ENCODE measurements around the gene MGLL.
"Not testable (repeated sequence)": the region's sequence is repeated elsewhere in the genome, so short reads cannot be mapped to it uniquely, and the experiment has no call there.

MGLL gene

DNA sequence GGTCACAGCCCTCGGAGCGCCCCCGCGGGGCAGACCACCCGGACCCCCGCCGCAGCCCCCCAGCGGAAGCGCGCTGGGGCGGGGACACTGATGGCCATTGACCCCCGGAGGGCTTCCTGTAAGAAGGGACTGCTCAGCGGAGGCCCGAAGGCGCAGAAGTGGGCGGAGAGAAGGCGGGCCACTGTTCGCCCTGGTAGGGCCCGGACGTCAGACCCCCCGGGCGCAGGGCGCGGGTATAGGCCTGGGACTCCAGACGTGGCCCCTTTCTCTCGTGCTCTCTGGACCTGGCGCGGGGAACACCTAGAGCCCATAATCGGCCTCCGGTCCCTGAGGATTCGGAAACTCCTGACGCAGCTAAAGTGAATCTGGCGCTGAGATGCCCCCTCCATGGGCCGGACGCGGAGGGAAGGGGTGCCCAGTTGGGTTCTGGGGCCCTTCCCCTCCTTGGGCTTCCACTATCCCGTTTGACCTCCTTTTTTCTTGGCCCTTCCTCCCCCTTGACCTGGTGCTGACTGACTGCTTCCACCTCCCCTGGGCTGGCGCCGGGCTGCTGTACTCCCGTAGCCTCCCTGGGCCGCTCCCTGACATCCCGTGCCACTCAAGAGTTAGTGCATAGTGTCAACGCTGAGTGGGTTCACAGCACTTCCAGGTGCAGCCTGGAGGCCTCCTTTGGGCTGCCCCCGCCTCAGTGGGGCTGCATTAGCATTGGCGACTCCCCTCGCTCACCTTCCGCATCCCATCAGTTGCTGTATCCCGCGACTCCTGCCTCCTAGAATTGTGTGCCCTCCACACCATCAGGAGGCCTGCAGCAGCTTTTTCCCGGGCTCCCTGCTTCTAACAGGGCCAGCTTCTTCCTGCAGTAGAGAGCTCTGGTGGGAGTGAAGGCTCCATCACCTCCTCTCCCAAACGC, 148.9 kb downstream of the MGLL start:
- DNase-seq (ENCODE audit: low read depth), result no peak

DNA sequence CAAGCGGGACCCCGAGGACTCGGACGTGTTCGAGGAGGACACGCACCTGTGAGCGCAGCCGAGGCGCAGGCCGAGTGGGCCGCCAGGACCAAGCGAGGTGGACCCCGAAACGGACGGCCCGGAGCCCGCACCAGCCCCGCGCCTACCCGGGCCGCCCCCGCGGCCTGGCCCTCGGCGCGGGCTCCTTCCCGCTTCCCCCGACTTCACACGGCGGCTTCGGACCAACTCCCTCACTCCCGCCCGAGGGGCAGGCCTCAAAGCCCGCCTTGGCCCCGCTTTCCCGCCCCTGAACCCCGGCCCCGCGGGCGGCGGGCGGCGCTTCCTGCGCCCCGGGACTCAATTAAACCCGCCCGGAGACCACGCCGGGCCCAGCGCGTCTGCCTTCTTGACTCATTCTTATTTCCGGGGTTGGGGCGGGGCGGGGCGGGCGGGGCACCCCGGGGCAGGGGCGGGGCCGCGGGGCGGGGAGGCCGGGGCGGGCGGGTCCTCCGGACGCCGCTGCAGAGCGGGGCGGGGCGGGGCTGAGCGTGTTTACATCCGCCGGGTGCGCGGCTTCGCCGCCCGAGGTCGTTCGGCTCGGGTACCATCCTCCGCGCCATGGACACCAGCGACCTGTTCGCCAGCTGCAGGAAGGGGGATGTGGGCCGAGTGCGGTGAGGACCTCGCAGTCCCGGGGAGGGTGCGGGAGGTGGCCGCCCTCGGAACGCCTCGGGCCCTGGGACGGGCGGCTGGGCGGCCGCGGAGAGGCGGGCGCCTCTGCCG, 149.7 kb downstream of the MGLL start, which contains the start of gene ABTB1:
ABTB1 (plus strand) TSS at position 524 of the 762 bp plus-strand sequence; CDS start at position 598, 74 bp downstream.
- DNase-seq (ENCODE audit: low read depth), result no peak

DNA sequence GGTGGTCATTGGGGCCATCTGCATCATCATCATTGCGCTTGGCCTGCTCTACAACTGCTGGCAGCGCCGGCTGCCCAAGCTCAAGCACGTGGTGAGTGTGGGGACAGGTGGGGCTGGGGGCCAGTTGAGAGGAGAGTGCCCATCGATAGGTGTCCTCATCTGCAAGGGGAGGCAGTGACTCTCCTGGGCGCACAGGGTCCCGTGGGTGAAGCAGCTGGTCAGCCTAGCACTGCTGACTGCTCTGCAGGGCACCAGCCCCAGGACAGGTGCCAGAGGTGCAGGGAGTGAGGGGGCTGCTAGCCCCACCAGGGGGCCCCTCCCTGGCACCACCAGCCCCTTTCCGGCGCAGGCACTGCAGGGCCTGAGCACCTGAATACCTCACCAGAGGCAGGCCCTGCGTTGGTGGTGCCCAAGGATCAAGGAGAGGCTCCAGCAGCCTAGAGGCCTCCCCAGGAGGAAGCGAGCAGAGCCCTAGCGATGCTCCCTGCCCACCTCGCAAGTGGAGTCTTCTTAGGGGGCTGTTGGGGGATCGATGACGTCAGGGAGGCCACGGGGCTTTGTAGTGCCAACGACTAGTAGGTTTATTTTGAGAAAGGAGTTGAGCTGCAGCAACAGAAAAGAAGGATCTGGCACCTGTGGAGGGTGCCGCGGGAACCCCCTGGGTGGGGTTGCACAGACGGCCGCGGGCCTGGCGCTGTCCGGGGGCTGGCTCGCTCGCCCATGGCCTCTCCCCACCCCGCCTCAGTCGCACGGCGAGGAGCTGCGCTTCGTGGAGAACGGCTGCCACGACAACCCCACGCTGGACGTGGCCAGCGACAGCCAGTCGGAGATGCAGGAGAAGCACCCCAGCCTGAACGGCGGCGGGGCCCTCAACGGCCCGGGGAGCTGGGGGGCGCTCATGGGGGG, 150.5 kb downstream of the MGLL start:
- DNase-seq (ENCODE audit: low read depth), result no peak

DNA sequence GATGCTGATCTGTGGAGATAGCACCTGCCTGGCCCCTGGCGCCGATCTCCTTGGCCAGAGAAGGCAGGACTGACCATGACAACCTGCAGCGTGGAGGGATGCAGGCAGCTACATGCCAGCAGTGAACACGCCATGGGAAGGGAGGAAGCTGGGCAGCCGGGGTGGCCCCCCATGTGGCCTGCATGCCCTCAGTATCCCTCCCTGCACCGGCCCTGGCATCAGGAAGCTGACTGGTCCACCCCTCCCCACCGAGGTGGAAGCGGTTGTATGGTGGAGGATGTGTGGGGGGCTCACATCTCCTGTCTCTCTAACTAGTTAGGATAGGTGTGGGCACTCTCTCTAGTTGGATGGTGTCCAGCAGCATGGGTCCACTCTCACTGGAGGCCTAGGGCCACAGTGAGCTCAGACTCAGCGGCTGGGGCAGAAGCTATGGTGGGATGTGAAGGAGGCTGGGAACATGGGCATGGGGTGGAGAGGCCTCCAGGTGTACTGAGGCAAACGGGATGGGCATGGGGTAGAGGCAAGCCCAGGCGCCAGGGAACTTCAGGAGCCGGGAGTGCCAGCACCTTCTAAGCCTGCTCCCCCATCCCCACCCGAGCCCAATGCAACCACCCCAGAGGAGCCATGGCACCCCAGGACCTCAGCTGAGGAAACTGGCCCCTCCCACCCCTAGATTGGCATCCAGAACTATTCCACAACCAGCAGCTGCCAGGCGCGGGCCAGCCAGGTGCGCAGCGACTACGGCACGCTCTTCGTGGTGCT, 151.4 kb downstream of the MGLL start:
- DNase-seq (ENCODE audit: low read depth), result no peak

DNA sequence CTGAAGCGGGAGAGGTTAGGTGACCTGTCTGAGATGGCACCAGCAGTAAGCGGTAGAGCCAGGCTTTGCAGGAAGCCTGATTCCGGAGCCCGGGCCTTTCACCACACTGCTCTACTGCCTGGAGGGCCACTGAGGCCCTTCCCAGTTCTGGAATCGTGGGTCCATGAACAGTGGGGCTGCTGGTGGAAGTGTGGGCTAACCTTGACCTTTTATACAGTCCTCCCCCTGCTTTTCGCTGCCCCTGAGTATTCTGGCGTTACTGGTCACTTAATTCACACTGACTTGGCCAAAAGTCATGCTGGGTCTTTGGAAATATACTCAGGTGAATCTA, 152.1 kb downstream of the MGLL start:
- DNase-seq (ENCODE audit: low read depth), result no peak

DNA sequence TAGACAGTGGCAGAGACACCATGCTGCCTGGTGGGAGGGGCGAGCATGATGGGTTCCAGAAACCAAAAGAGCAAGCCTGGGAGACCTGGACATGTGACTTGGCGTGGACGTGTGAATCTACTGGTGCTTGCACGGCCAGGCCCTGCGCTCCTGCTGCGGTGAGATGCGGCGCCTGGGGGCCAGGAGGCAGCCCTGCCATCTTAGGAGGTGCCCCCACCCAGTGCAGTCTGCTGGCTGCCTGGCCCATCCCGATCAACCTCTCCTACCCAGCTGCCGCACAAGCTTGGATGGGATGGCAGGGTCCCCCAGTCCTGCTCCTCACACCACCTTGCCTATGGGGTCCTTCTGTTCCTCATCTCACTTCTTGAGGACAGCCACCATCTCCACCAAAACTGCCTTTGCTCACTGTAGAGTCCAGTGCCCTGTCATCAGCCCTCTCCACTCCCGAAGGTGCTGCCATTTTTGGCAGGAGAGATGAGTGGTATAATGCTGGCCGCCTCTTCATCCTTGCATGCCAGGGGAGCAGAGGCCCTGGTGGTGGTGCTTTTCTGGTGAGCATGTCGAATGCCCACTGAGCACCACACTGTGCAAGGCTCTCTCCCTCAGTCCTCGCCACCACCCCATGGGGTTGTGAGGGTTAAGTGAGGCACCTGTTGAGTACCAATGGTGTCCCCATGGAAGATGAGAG, 152.6 kb downstream of the MGLL start:
- no peak for DNase-seq (ENCODE audit: low read depth)

DNA sequence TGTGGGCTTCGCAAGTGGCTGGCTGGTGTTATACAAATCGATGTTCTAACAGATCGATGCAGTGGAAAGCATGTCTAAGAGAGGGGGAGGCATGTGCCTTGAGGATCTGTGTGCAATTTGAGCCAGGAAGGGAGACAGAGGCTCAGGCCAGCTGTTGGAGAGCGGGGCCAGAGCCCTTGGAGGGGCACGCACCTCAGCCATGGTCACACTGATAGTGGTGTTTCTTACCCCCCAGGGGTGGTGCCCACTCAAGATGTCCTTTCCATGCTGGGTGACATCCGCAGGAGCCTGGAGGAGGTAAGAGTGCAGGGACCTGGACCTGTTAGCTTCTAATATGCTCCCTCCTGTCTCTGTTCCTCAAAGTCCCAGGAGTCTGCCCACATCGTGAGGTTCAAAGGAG, 153.4 kb downstream of the MGLL start:
- no peak for DNase-seq (ENCODE audit: low read depth)

DNA sequence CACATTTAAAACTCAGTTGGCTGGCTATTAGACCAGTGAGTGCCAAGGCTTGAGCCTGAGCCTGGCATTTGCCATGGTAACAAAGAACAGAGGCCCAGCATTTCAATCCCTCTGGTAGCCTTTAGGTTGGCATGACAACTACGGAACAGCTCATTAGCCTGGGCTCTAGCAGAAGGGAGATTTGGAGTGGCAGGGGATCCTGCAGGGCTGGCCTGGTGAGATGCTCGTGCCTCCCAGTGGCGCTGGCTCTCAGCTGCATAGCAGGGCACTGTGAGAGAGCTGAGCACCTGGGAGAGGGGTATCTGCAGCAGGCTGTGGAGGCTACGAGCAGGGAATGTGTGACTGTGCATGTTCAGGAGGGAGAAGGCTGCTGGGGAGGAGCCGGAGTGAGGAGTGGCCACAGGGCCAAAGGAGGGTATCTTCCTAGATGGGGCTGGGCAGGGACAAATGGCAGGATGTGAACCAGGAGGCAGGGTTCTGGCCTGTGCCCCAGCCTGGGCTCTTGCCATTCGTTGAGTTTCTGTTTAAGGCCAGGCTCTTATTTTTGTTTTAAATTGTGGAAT, 155.1 kb downstream of the MGLL start:
- DNase-seq (ENCODE audit: low read depth), result no peak

DNA sequence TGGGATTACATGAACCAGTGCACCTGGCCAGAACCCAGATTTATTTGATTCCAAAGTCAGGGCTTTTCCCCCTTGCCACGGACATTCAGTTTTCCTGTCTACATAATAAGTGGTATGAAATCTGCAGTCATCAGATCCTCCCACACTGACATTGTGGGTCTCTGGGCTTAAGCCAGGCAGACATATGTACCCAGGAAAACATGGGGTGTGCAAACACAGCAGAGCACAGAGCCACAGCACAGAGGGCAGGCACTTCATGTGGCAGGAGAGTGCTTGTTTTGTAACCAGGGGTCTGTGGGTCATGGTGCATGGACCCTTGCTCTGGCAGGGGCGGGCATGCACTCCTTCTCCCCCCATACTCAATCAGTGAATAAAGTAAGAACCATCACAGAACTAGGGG, 155.6 kb downstream of the MGLL start:
- DNase-seq (ENCODE audit: low read depth), result no peak

DNA sequence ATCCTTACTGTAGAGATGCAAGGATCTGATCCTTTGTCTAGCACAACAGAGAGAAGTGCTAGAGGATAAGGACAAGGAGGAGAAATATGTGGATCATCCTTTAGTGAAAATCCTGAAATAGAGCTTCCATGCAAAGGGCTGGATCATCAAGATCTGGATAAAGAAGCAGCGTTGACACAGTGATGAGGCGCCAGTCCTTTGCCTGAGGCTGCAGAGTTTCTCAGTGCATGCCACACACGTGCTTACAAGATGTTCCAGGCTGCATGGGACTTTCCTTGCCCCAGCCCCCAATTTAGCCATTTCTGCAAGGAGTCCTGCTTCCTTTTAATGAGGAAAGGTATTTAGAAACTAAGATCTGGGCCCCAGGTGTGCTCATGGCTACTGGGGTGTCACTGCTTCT, 156.7 kb downstream of the MGLL start:
- no peak for DNase-seq (ENCODE audit: low read depth)

DNA sequence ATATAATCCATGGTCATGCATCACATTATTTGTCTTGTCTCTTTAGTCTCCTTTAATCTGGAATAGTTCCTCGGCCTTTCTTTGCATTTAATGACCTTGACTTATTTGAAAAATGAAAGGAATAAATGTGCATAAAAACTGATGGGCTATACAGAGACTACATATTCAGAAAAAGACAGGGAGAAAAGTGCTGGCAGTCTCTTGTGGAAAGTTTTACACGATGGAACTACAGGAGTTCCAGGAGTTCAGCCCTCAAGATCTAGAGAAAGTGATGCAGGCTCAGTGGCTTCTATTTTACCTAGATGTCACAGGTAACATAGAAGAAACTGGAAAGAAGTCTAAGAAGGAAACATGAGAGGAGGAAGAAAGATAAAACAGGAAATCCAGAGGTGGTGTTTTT, 157.2 kb downstream of the MGLL start:
- no peak for DNase-seq (ENCODE audit: low read depth)

DNA sequence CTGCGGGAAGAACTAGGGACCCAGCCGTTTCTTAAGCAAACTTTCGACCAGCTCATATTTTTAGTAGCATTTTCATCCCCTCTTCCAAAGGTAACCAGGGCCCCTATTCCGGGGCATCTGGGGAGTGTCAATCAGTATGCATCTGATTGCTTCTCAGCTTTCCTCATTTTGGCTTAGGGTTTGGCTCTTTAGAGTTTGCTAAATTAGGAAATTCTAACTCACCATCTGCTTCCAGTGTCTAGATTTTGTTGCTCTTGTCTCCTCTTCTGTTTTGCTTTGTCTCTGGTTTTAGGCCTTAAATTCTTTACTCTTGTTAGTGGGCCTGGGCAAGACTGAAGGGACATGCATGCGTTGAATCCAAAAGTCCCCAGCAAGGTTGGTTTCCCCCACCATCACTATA, 159.2 kb downstream of the MGLL start:
- DNase-seq (ENCODE audit: low read depth), result no peak

DNA sequence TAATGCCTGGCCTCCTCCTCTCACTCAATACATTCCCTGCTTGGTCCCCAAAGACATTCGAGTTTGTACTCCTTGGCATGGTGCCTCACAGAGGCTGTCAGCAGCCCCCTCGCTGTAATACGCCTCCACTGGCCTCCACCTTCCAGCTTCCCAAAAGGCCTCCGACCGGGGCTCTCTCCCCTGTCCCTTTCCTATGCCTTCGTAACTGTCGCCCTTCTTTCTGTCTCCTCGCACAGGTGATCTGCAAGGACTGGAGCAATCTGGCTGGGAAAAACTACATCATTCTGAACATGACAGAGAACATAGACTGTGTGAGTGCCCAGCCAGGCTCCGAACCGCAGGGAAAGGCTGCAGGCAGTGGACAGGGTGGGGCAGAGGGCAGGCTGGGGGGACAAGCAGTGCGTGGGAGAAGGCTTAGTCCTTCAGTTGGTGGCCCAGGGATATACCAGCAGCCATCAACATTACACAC, 160.3 kb downstream of the MGLL start:
- no peak for DNase-seq (ENCODE audit: low read depth)

DNA sequence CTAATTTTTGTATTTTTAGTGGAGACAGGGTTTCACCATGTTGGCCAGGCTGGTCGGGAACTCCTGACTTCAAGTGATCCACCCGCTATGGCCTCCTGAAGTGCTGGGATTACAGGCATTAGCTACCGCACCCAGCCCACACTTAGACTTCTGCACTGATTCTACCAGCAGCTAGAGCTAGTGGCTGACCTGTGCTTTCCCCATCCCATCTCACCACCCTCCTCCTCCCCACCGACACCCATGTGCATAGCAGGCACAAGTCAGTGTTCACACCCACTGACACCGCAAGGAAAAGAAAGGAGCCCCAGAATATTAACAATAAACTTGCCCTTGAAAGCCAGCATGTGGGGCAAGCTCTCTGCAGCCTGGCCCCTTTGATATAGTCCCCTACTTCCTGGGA, 160.7 kb downstream of the MGLL start:
- no peak for DNase-seq (ENCODE audit: low read depth)

DNA sequence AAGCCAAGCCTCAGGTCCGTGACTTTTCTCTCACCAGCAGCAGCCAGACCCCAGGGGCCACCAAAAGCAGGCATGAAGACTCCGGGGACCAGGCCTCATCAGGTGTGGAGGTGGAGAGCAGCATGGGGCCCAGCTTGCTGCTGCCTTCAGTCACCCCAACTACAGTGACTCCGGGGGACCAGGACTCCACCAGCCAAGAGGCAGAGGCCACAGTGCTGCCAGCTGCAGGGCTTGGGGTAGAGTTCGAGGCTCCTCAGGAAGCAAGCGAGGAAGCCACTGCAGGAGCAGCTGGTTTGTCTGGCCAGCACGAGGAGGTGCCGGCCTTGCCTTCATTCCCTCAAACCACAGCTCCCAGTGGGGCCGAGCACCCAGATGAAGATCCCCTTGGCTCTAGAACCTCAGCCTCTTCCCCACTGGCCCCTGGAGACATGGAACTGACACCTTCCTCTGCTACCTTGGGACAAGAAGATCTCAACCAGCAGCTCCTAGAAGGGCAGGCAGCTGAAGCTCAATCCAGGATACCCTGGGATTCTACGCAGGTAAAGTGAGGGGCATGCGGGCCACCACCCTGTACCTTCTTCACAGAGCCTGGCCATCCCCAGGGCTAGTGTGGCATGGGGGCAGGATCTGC, 161.6 kb downstream of the MGLL start:
- DNase-seq (ENCODE audit: low read depth), result no peak

DNA sequence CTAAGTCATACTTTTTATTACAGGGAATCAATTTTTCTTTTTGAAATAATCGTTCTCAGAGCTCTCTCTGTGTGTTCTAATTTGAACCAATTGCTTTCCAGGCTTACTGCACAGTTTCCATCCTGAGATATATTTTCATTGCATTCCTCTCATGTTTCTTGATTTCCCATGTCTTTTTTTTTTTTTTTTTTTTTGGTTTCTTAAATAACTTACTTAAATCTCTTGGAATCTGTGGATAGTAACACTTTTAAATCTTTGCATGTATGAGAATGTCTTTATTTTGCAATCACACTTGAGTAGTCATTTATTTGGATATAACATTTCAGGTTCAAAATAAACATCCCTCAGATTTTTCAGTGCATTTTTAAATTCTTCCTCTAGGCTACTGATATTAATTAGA, 164.1 kb downstream of the MGLL start:
- no peak for DNase-seq (ENCODE audit: low read depth)

DNA sequence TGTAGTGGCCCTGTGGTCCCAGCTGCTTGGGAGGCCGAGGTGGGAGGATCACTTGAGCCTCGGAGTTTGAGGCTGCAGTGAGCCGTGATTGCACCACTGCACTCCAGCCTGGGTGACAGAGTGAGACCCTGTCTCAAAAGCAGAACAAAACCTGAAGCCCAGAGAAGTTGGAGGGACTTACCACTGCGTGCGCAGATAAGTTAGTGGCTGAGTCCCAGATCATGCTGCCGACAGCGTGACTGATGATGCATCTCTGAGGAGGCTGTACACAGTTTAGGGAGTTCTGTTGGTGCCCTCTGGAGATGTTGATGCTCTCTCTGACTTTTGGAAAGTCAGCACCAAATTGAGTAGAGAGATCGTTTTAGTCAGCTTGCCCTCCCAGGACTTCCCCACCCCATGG, 165.4 kb downstream of the MGLL start:
- no peak for DNase-seq (ENCODE audit: low read depth)

DNA sequence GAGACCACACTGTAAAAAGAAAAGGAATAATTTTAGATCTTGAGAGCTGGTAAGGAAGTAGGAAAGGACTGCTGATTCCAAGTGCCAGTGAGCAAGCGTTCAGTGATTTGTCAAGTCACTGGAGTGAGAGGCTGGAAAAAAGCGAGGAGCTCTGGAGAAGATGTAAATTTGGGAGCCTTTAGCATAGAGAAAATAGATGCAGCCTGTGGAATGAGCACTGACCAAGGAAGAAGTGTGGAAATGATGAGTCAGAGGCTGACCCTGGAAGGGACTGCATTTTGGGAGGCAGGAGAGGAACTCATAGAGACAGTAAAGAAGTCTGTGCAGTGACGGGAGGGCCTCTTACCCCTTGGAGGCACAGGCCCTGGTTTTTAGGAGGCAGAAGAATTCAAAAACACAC, 166.7 kb downstream of the MGLL start:
- DNase-seq (ENCODE audit: low read depth), result no peak

DNA sequence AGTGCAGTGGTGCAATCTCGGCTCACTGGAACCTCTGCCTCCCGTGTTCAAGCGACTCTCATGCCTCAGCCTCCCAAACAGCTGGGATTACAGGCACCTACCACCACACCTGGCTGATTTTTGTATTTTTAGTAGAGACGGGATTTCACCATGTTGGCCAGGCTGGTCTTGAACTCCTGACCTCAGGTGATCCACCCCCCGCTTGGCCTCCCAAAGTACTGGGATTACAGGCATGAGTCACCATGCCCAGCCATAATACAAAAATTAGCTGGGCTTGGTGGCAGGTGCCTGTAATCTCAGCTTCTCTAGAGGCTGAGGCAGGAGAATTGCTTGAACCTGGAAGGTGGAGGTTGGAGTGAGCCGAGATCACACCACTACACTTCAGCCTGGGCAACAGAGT, 167.3 kb downstream of the MGLL start:
- not testable (repeated sequence) for DNase-seq (ENCODE audit: low read depth)

DNA sequence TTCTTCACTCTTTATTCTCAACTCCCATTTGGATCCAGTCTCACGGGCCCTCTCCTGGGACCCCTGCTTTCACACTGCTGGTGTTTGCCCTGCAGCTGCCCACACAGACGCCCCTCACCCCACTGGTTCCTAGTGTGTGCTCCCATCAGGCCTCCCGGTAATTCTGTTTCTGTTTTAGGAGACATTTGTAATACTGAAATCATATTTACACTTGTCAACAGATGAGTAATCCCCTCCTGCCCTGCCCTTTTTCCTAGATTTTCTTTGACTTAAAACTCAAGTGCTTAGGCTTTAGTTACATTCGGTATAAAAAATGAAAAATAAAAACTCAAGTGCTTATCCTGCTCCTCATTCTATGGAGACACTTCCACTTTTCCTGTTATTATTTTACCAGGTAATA, 167.9 kb downstream of the MGLL start:
- no peak for DNase-seq (ENCODE audit: low read depth)

Data from non-pigmented ciliary epithelial cell (primary cell).